ENCODE data around the gene TPPP3.

DNA sequence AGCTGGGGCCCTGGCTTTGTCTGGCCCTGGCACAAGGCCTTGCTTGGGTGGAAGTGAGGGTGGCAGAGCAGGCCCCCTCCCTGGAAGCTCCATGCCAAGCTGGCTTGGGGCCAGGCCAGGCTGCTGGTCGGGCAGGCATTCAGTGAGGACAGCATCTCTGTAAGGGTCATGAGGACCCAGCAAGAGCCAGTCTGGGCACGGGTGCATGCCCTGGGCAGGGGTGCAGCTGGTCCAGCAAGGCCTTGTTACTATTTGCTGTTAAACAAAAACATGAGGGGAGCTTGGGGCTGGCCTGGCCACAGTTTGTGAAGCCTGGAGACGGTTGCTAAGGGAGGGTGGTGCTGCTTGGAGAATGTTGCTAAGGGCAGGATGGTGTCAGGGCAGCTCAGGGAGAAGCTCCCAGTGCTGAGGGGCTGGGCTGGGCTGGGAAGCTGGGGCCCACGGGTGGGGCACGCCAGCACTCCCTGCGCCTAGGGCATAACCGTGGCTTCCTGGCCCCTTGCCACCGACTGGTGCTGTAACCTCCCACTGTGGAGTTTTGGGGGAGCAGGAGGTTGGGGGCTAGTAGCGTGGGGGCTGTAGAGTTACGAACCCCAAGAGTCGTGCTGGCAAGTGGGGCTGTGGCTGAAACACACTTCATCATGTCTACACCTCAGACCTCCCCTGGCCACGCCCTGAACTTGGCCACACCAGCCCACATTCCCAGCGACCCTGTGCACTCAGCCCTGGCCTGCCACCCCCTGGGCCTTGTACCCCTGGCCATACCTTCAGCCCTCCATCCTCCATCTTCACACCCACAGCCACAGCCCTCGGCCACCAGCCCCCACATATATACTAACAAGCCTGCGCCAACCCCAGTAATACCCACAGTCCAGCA is 1.6 kb downstream of the TPPP3 start:
- TF ChIP-seq, protein P1, sequence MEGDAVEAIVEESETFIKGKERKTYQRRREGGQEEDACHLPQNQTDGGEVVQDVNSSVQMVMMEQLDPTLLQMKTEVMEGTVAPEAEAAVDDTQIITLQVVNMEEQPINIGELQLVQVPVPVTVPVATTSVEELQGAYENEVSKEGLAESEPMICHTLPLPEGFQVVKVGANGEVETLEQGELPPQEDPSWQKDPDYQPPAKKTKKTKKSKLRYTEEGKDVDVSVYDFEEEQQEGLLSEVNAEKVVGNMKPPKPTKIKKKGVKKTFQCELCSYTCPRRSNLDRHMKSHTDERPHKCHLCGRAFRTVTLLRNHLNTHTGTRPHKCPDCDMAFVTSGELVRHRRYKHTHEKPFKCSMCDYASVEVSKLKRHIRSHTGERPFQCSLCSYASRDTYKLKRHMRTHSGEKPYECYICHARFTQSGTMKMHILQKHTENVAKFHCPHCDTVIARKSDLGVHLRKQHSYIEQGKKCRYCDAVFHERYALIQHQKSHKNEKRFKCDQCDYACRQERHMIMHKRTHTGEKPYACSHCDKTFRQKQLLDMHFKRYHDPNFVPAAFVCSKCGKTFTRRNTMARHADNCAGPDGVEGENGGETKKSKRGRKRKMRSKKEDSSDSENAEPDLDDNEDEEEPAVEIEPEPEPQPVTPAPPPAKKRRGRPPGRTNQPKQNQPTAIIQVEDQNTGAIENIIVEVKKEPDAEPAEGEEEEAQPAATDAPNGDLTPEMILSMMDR (IDR thresholded peaks at IDR 0.05): no peak
- TF ChIP-seq POLR2A (IDR thresholded peaks at IDR 0.05) (peak in 1 of 2 donors; percentile 13), POLR2AphosphoS5 (IDR thresholded peaks at IDR 0.05) (no peak)

Measured in gastroesophageal sphincter (tissue), 3 donors.